ENCODE data around the gene ATP6V0B.

Gene ATP6V0B

GRCh38 chr1:44008259-44008658 is 33.5 kb downstream of the ATP6V0B start:
- DNase-seq = no peak

- DNase-seq = no peak
Observed at GRCh38 chr1:44010935-44011471, 36.2 kb downstream of the ATP6V0B start.

GRCh38 chr1:44012404-44012803 is 37.6 kb downstream of the ATP6V0B start:
- no peak for DNase-seq

GRCh38 chr1:44012941-44013609 is 38.3 kb downstream of the ATP6V0B start:
- no peak for DNase-seq

GRCh38 chr1:44013949-44014348 is 39.2 kb downstream of the ATP6V0B start:
- no peak for DNase-seq

- no peak for DNase-seq
Observed at GRCh38 chr1:44014365-44015104, 39.8 kb downstream of the ATP6V0B start.

GRCh38 chr1:44015206-44015605 is 40.4 kb downstream of the ATP6V0B start:
- DNase-seq = no peak

GRCh38 chr1:44016041-44016889 is 41.5 kb downstream of the ATP6V0B start:
- no peak for DNase-seq

- DNase-seq = no peak
Observed at GRCh38 chr1:44016890-44017400, 42.2 kb downstream of the ATP6V0B start.

GRCh38 chr1:44019466-44019948 is 44.7 kb downstream of the ATP6V0B start:
- no peak for DNase-seq

- DNase-seq = no peak
Observed at GRCh38 chr1:44020464-44020863, 45.7 kb downstream of the ATP6V0B start.

GRCh38 chr1:44021156-44021555 is 46.4 kb downstream of the ATP6V0B start:
- no peak for DNase-seq

- no peak for DNase-seq
Observed at GRCh38 chr1:44021581-44022321, 47.0 kb downstream of the ATP6V0B start.

GRCh38 chr1:44024031-44024902 is 49.5 kb downstream of the ATP6V0B start:
- DNase-seq = no peak

- DNase-seq = no peak
Observed at GRCh38 chr1:44024903-44025525, 50.3 kb downstream of the ATP6V0B start.

GRCh38 chr1:44025816-44026215 is 51.1 kb downstream of the ATP6V0B start:
- DNase-seq = no peak

- DNase-seq = no peak
Observed at GRCh38 chr1:44027320-44027719, 52.6 kb downstream of the ATP6V0B start.

Measured in NCI-H1436 treated with DMSO at 0.1 percent for 48 hours (cell line).